SH-SY5Y (cell line): Measurements from ENCODE around the gene CRISP2.

Source experiments
- GATA2 ChIP-seq: IDR thresholded peaks from 2 replicates; pipeline ENCODE4 v1.6.1; 2011; ENCODE audit warnings: mild to moderate bottlenecking, low read depth, low read length
- GATA3 ChIP-seq: IDR thresholded peaks from 2 replicates; pipeline ENCODE4 v1.6.1; 2011; ENCODE audit warnings: low read depth, mild to moderate bottlenecking, low read length, moderate library complexity

GRCh38 chr6:49648036-49648435, 65.3 kb downstream of the CRISP2 start:
- TF ChIP-seq GATA2 (no peak), GATA3 (no peak)
